Spleen (tissue), 11 donors: ENCODE measurements around the gene DDRGK1. TPM values are rescaled to one million over a fixed set of nuclear protein-coding genes. Genes with fewer than 3 reads are reported as not detected.
"Not testable (repeated sequence)": the region's sequence is repeated elsewhere in the genome, so short reads cannot be mapped to it uniquely, and the experiment has no call there.

Experiments
- DNase-seq: peaks from one replicate; pipeline ENCODE4 v3.0.0-alpha.2; 2020
- H3K27ac ChIP-seq, 8 donors: fragments of 200-600 bp; sonication (generic) in 7 of 8; 1 replicate in 4 of 8; 2 replicates in 4 of 8; pipeline versions ENCODE4 v1.5.0 to v1.8.0; 2016 to 2021; ENCODE audit warnings: inconsistent platforms in 4 of 8, mild to moderate bottlenecking in 4 of 8, moderate library complexity in 1 of 8
- H3K27me3 ChIP-seq, 7 donors: fragments of 200-600 bp; sonication (generic) in 6 of 7; replicated peaks in 1 of 7; 1 replicate in 4 of 7; 2 replicates in 3 of 7; pipeline versions ENCODE4 v1.5.0 to v1.8.0; 2016 to 2021; ENCODE audit warnings: inconsistent platforms in 3 of 7, mild to moderate bottlenecking in 1 of 7
- H3K36me3 ChIP-seq, 6 donors: fragments of 200-600 bp; sonication (generic) in 5 of 6; 1 replicate in 4 of 6; 2 replicates in 2 of 6; pipeline versions ENCODE4 v1.5.0 to v1.8.0; 2016 to 2021; ENCODE audit warnings: inconsistent platforms in 2 of 6
- H3K4me1 ChIP-seq, 6 donors: fragments of 200-600 bp; sonication (generic) in 5 of 6; 1 replicate in 3 of 6; 2 replicates in 3 of 6; pipeline versions ENCODE4 v1.5.0 to v1.8.0; 2016 to 2021; ENCODE audit warnings: inconsistent platforms in 3 of 6
- H3K4me3 ChIP-seq, 8 donors: fragments of 200-600 bp; sonication (generic) in 7 of 8; 1 replicate in 4 of 8; 2 replicates in 4 of 8; pipeline versions ENCODE4 v1.5.0 to v1.8.0; 2016 to 2021; ENCODE audit warnings: inconsistent platforms in 4 of 8, mild to moderate bottlenecking in 4 of 8, moderate library complexity in 2 of 8
- H3K9me3 ChIP-seq, 8 donors: fragments of 200-600 bp; sonication (generic) in 7 of 8; 1 replicate in 4 of 8; 2 replicates in 4 of 8; pipeline versions ENCODE4 v1.5.0 to v1.8.0; 2016 to 2021; ENCODE audit warnings: inconsistent platforms in 4 of 8
- POLR2A ChIP-seq, 3 donors: fragments of 450-650 bp; IDR thresholded peaks; one replicate each; pipeline ENCODE4 v1.5.1; 2017; ENCODE audit warnings: antibody characterized with exemption in 3 of 3, mild to moderate bottlenecking in 1 of 3
- POLR2AphosphoS5 ChIP-seq, 3 donors: sonication (generic); formaldehyde crosslinking; IDR thresholded peaks; one replicate each; pipeline ENCODE4 v1.5.1; 2017; ENCODE audit warnings: antibody characterized with exemption in 3 of 3
- WGBS, 5 donors: extraction: QIAGEN DNeasy Blood & Tissue Kit in 3 of 5; methylation state at CpG; one replicate each; pipeline versions ENCODE4 v1.1.5 to v1.1.7; 2013 to 2018; 5-methylcytosine and 5-hydroxymethylcytosine counted together
- intact Hi-C: fragments of 100-400 bp; cut with DNase I; formaldehyde crosslinking; loops from one replicate; pipeline ENCODE4 v1.15.0; 2023; ENCODE audit warnings: low total_unique reads
- polyA plus RNA-seq, 3 donors: library from polyadenylated mRNA; stranded (reverse); fragments of 200-250 nt; gene quantifications; one replicate each; pipeline ENCODE4 v1.2.1, GENCODE V29; 2013
- total RNA-seq, 7 donors: library from RNA; depleted of rRNA in 3 of 7; stranded (reverse); fragments of >200 nt in 3 of 7; fragmentation: NEBNext Ultra II Directional in 4 of 7; extraction: Animal tissue kit (Norgen Biotek cat#: 25700) in 4 of 7; gene quantifications; one replicate each; pipeline versions ENCODE4 v1.1.0 to v1.2.1, GENCODE V29; 2016 to 2021
- TF ChIP-seq, protein P1 (sequence below), 11 experiments: fragments of 200-600 bp in 7 of 11; fragments of 450-650 bp in 4 of 11; sonication (generic) in 4 of 11; IDR thresholded peaks in 8 of 11; conservative IDR thresholded peaks in 3 of 11; 1 replicate in 7 of 11; 2 replicates in 4 of 11; pipeline versions ENCODE4 v1.4.0 to v1.8.0; 2016 to 2021; ENCODE audit warnings: antibody characterized with exemption in 11 of 11, inconsistent platforms in 4 of 11, mild to moderate bottlenecking in 1 of 11
- donor health status: healthy with polysubstance abuse.
- donor health status: DM: no; HTN: no; CAD: no; lungs with moderate emphysema.
- donor health status: DM: no; HTN: no; CAD: no.
- donor health status: Bipolar disorder and iron deficiency.
- donor health status: healthy.
- donor health status: DM: no; HTN: no; CAD: no.
- donor health status: DM: yes; HTN: yes; CAD: no.

The DDRGK1 gene
- total and polyA plus RNA-seq, 10 donors = 25.6 to 53.7 (median 42.2) TPM

DNA sequence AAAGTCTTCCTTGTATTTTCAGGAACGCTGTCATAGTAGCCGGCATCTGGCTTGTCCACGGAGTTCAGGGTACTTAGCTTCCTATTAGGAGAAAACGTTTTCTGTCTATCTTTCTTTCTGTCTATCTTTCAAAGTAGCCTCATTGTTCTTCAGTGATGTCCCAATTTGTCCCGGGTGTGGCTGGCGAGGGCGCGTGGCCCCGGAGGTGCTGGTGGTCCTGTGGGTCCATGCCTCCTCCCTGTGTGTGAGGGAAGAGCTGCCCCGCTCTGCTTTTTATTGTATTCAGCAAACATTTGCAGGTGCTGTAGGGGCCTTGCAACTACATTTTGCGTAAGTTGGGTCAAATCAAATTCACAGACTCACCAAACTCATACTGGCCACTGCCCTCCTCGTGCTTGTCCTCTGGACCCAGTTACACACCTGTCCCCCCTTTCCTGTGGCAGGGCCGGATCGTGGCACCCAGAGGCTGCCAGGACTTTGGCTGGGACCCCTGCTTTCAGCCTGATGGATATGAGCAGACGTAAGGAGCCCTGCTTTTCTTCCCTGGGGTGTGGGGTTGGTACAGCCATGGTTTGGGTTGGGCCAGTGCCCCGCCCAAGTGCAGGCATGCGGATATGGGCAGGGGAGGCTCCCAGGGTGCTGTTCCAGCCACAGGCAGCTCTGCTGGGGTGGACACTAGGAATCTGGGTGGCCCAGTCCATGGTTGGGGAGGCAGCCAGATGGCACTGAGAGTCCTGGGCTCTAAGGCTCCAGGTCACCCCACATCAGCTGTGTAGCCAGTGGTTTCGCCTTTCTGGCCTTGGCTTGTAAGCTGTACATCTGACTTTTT, 17.1 kb upstream of the DDRGK1 start:
- Histone ChIP-seq H3K27ac (no peak overlapping the region), H3K9me3 (no peaks in the 10 kb centered on the region), H3K4me1 (peaks cover 10 to 32% (median 24%) of the 10 kb centered on the region in 6 donors), H3K36me3 (peaks cover 0 to 78% (median 51%) of the 10 kb centered on the region in 6 donors), H3K27me3 (no peaks in the 10 kb centered on the region), H3K4me3 (no peak overlapping the region)
- intact Hi-C loops = no loop called here
- no peak for DNase-seq
- 89 to 93% (median 92%) methylated on average over 16 to 18 of the region's 18 CpGs for WGBS, 5 donors
- TF ChIP-seq, protein P1, sequence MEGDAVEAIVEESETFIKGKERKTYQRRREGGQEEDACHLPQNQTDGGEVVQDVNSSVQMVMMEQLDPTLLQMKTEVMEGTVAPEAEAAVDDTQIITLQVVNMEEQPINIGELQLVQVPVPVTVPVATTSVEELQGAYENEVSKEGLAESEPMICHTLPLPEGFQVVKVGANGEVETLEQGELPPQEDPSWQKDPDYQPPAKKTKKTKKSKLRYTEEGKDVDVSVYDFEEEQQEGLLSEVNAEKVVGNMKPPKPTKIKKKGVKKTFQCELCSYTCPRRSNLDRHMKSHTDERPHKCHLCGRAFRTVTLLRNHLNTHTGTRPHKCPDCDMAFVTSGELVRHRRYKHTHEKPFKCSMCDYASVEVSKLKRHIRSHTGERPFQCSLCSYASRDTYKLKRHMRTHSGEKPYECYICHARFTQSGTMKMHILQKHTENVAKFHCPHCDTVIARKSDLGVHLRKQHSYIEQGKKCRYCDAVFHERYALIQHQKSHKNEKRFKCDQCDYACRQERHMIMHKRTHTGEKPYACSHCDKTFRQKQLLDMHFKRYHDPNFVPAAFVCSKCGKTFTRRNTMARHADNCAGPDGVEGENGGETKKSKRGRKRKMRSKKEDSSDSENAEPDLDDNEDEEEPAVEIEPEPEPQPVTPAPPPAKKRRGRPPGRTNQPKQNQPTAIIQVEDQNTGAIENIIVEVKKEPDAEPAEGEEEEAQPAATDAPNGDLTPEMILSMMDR (IDR thresholded peaks at IDR 0.05 in 8 of 11, conservative IDR thresholded peaks at IDR 0.05 in 3 of 11) = no peak
- TF ChIP-seq POLR2AphosphoS5 (IDR thresholded peaks at IDR 0.05) = no peak
- TF ChIP-seq POLR2A (IDR thresholded peaks at IDR 0.05) = no peak

DNA sequence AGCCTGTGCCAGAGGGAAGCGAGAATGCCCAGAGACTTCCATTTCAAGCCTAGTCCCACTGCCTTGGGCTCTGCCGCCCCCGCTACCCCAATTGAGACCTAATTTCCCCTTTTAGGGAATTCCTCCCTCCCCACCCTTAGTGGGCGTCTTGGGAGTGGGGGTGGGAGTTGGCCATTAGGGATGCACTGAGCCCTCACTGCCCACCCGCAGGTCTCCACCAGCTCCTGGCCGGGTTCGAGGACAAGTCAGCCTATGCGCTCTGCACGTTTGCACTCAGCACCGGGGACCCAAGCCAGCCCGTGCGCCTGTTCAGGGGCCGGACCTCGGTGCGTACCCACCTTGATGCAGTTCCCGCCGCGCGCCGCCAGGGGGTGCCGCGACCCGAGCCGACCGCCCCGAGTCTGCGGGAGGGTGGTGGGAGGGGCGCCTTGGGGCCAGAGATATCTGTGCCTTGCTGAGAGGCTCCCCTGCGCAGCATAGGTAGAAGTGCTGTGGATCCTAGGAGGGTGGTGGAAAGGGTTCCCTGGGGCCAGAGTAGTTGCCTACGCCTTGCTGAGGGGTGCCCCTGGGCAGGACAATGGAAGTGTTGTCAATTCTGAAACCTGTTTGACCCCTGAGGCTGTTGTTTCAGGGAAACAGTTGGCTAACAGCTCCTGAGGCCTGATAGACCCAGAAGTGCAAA, 14.0 kb upstream of the DDRGK1 start:
- Histone ChIP-seq H3K36me3 (peaks cover 0 to 87% (median 61%) of the 10 kb centered on the region in 6 donors), H3K9me3 (no peaks in the 10 kb centered on the region), H3K4me3 (peak overlapping the region in 1 of 8 donors; percentile 31), H3K4me1 (peaks cover 10 to 29% (median 20%) of the 10 kb centered on the region in 6 donors), H3K27me3 (no peaks in the 10 kb centered on the region), H3K27ac (no peak overlapping the region)
- intact Hi-C loops = loop anchor here (10.0 kb wide), 1 partner anchor 96 kb away; no protein-coding TSS in a partner anchor
- 24 to 66% (median 25%) methylated on average over 9 to 30 of the region's 30 CpGs for WGBS, 5 donors
- no peak for TF ChIP-seq POLR2A (IDR thresholded peaks at IDR 0.05)
- peak; percentile 52 to 79 (median 63) for TF ChIP-seq POLR2AphosphoS5 (IDR thresholded peaks at IDR 0.05)
- TF ChIP-seq, protein P1 (IDR thresholded peaks at IDR 0.05 in 8 of 11, conservative IDR thresholded peaks at IDR 0.05 in 3 of 11) = peak; percentile 68 to 98 (median 90)
- DNase-seq = peak; percentile 93

DNA sequence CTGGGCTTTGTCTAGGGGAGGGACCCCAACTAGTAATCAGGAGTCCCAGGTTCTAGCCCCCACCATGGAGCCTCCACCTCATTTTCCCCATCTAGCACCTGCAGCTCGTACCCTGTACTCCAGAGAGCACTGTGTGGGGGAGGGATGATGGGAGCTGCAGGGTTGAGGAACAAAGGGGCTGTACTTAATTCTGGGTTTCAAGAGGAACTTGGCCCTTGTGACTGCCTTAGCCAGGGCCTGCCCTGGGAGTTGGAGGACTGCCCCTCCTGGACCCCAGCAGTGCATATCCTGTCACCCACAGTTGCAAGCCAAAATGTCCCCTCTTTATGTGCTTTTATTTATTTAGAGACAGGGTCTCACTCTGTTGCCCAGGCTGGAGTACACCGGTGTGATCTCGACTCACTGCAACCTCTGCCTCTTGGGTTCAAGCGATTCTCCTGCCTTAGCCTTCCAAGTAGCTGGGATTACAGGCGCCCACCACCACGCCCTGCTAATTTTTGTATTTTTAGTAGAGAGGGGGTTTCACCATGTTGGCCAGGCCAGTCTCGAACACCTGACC, 11.0 kb upstream of the DDRGK1 start:
- intact Hi-C loops = loop anchor here (10.0 kb wide), 1 partner anchor 99 kb away; no protein-coding TSS in a partner anchor
- not testable (repeated sequence) for H3K9me3 ChIP-seq, DNase-seq, H3K4me3 ChIP-seq, H3K27ac ChIP-seq, H3K27me3 ChIP-seq
- WGBS, 5 donors = 88 to 96% (median 93%) methylated on average over 7 of the region's 7 CpGs
- H3K4me1 ChIP-seq = peaks cover 7 to 24% (median 16%) of the 10 kb centered on the region in 6 donors
- peaks cover 0 to 63% (median 38%) of the 10 kb centered on the region in 6 donors for H3K36me3 ChIP-seq

DNA sequence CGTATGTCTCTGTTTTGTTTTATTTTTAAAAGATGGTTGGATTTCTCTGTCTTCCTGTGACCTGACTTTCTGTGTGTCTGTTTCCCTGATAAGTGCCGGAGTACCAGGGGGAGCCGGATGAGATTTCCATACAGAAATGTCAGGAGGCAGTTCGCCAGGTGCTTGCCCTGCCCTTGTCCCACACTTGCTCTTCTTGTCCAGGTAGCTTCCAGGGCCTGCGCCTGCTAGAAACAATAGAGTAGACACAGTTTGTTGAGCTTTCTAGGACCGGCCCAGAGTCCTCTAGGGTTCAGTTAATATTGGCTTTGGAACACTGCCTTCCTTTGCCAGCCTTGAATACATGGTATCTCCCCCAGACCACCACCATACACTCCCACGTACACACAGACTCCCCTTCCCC, 8.7 kb upstream of the DDRGK1 start:
- intact Hi-C loops = loop anchor here (10.0 kb wide), 1 partner anchor 102 kb away; no protein-coding TSS in a partner anchor
- TF ChIP-seq POLR2AphosphoS5 (IDR thresholded peaks at IDR 0.05) (no peak), POLR2A (IDR thresholded peaks at IDR 0.05) (no peak)
- TF ChIP-seq, protein P1 (IDR thresholded peaks at IDR 0.05 in 8 of 11, conservative IDR thresholded peaks at IDR 0.05 in 3 of 11) = no peak
- Histone ChIP-seq H3K9me3 (no peaks in the 10 kb centered on the region), H3K4me1 (peaks cover 12 to 34% (median 22%) of the 10 kb centered on the region in 6 donors), H3K27ac (no peak overlapping the region), H3K36me3 (peaks cover 0 to 51% (median 29%) of the 10 kb centered on the region in 6 donors), H3K4me3 (no peak overlapping the region), H3K27me3 (no peaks in the 10 kb centered on the region)
- WGBS, 5 donors = 88 to 99% (median 96%) methylated on average over 7 of the region's 7 CpGs
- DNase-seq = no peak
